Heart right ventricle (tissue), 16 donors: ENCODE data around the gene PIP5K1C. TPM values are rescaled to one million over a fixed set of nuclear protein-coding genes. Genes with fewer than 3 reads are reported as not detected.

ENCODE experiments used
- ATAC-seq, 8 donors: fragments of 200-7000 bp; cut with Tn5 transposase; one replicate each; pipeline ENCODE4 v1.9.1; 2020; ENCODE audit warnings: mild to moderate bottlenecking in 8 of 8, moderate library complexity in 8 of 8, moderate number of reproducible peaks in 1 of 8
- DNase-seq, 2 donors: peaks; one replicate each; pipeline ENCODE4 v3.0.0-alpha.2; 2020
- H3K27ac ChIP-seq, 10 donors: fragments of 200-600 bp; sonication (generic) in 2 of 10; one replicate each; pipeline versions ENCODE4 v1.5.0 to v1.8.0; 2020 to 2022; ENCODE audit warnings: mild to moderate bottlenecking in 3 of 10
- H3K27me3 ChIP-seq, 7 donors: fragments of 200-600 bp; one replicate each; pipeline ENCODE4 v1.8.0; 2021 to 2022; ENCODE audit warnings: mild to moderate bottlenecking in 2 of 7
- H3K36me3 ChIP-seq, 9 donors: fragments of 200-600 bp; sonication (generic) in 1 of 9; one replicate each; pipeline versions ENCODE4 v1.5.0 to v1.8.0; 2020 to 2022; ENCODE audit warnings: mild to moderate bottlenecking in 2 of 9
- H3K4me1 ChIP-seq, 9 donors: fragments of 200-600 bp; sonication (generic) in 1 of 9; one replicate each; pipeline versions ENCODE4 v1.5.0 to v1.8.0; 2020 to 2022; ENCODE audit warnings: mild to moderate bottlenecking in 4 of 9
- H3K4me3 ChIP-seq, 10 donors: fragments of 200-600 bp; sonication (generic) in 2 of 10; one replicate each; pipeline versions ENCODE4 v1.5.0 to v1.8.0; 2020 to 2022; ENCODE audit warnings: mild to moderate bottlenecking in 7 of 10, moderate library complexity in 2 of 10
- H3K9me3 ChIP-seq, 11 donors: fragments of 200-600 bp in 10 of 11; sonication (generic) in 2 of 11; one replicate each; pipeline versions ENCODE4 v1.5.0 to v1.8.0; 2013 to 2022; ENCODE audit warnings: mild to moderate bottlenecking in 2 of 11, control low read depth in 1 of 11, moderate library complexity in 1 of 11
- CTCF ChIP-seq, 9 donors: fragments of 200-600 bp; sonication (generic) in 2 of 9; IDR thresholded peaks; one replicate each; pipeline versions ENCODE4 v1.5.0 to v1.8.0; 2021 to 2022; ENCODE audit warnings: antibody characterized with exemption in 9 of 9, mild to moderate bottlenecking in 5 of 9, moderate library complexity in 1 of 9
- WGBS, 2 donors: extraction: QIAGEN DNeasy Blood & Tissue Kit; methylation state at CpG; one replicate each; pipeline ENCODE4 v1.1.7; 2013; ENCODE audit warnings: inconsistent platforms in 1 of 2; 5-methylcytosine and 5-hydroxymethylcytosine counted together
- intact Hi-C, 10 donors: fragments of 100-400 bp; cut with DNase I; formaldehyde crosslinking; loops; one replicate each; pipeline versions ENCODE4 v1.11.1 to v1.14.2; 2022
- polyA plus RNA-seq, 2 donors: library from polyadenylated mRNA; stranded (reverse); fragments of 200-250 nt; gene quantifications; one replicate each; pipeline ENCODE4 v1.2.3, GENCODE V29; 2013
- total RNA-seq, 10 donors: library from RNA; stranded (reverse); fragmentation: NEBNext Ultra II Directional in 3 of 10; extraction: Animal tissue kit (Norgen Biotek cat#: 25700) in 3 of 10; gene quantifications; one replicate each; pipeline versions ENCODE4 v1.2.1 to v1.2.4, GENCODE V29; 2021 to 2023
- donor health status: Arrhythmogenic right ventricular cardiomyopathy.
- donor health status: ischemic (EF 13 %, LVEDD 7.1; RV severe dilation, severe dysfunction).
- donor health status: healthy with polysubstance abuse.
- donor health status: DM: no; HTN: yes; CAD: no.
- donor health status: DM: no; HTN: no; CAD: no.
- donor health status: ischemic (EF 25% LVEDD 6.9; RV normal size, moderate dysfunction).
- donor health status: ischemic (EF 25% LVEDD 5.7; RV mildly dilated, moderate dysfunction).
- donor health status: healthy.
- donor health status: DM: yes; HTN: yes; CAD: no.
- donor health status: Ischemic cardiomyopathy.
- donor health status: ischemic (EF 35%, LVEDD 5.7; RV mildly dilated, moderate dysfunction).
- donor health status: nonischemic (EF 11% LVEDD 7.7; RV severe dilation, severe dysfunction).
- donor health status: DM: yes; HTN: yes; CAD: no.
- donor health status: PGD.
- donor health status: ischemic (EF 29% LVEDD 5.4; RV normal size, mild dysfunction).
- donor health status: nonischemic (EF 23%, LVEDD 6.1; RV moderate dilation, normal function).

The PIP5K1C gene
- total and polyA plus RNA-seq, 12 donors, result 18.3 to 46.6 (median 34.9) TPM

DNA sequence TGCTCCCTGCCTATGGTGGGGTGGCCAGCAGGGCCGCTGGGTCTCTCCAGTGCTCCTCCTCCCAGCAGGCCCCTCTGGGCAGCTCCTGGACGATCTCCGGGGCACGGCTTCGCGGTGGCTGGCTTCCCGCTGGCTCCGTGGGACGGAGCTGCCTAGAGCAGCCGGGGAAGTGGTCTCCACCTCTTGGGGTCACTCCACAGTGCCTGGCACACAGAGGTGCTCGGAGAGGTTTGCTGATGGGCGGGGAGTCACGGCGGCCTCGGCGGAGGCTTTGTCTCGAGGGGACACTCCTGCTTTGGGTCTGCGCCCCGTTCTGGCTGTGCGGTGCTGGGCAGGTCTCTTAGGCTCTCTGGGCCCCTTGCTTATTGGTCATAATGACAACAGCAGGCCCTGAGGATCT, 63.8 kb downstream of the PIP5K1C start:
- DNase-seq (no peak), ATAC-seq (no peak)
- WGBS, 2 donors, result 90 to 94% methylated on average over 20 of the region's 20 CpGs
- Histone ChIP-seq H3K27ac (no peak overlapping the region), H3K4me1 (no peaks in the 10 kb centered on the region), H3K9me3 (no peaks in the 10 kb centered on the region), H3K36me3 (peaks cover 0 to 97% (median 33%) of the 10 kb centered on the region in 9 donors), H3K4me3 (no peak overlapping the region), H3K27me3 (no peaks in the 10 kb centered on the region)
- intact Hi-C loops, result no loop called here
- no peak for TF ChIP-seq CTCF (IDR thresholded peaks at IDR 0.05)

- H3K36me3 ChIP-seq, result peaks cover 0 to 90% (median 29%) of the 10 kb centered on the region in 9 donors
- no peak for TF ChIP-seq CTCF (IDR thresholded peaks at IDR 0.05)
Observed at GRCh38 chr19:3634496-3635045, 65.7 kb downstream of the PIP5K1C start.

DNA sequence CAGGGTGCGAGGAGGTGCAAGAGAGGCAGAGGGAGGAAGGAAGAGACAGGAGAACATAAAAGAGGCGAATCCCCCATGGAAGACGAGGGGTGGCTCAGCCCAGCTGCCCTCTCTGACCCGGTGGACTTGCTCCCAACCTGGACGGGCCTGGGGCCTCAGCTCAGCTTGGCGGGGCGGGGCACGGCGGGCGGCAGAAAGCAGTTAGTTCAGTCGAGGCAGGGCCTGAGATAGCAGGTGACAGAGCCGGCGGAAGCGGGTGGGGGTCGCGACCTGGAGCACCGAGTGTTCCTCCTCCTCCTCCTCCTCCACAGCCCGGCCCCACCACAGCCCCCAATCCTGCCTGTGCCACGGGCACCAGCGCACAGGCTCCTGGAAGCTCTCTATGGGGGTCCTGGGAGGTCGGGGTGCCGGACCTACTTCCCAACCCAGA, 66.7 kb downstream of the PIP5K1C start:
- H3K36me3 ChIP-seq, result peaks cover 0 to 80% (median 21%) of the 10 kb centered on the region in 9 donors
- H3K4me3 ChIP-seq, result no peak overlapping the region
- H3K9me3 ChIP-seq, result no peaks in the 10 kb centered on the region
- DNase-seq, result no peak
- H3K27me3 ChIP-seq, result no peaks in the 10 kb centered on the region
- ATAC-seq, result no peak
- intact Hi-C loops, result no loop called here
- TF ChIP-seq CTCF (IDR thresholded peaks at IDR 0.05), result no peak
- H3K27ac ChIP-seq, result no peak overlapping the region
- WGBS, 2 donors, result 90 to 93% methylated on average over 20 to 22 of the region's 22 CpGs
- no peaks in the 10 kb centered on the region for H3K4me1 ChIP-seq

More at GRCh38 chr19:3634496-3635045, 65.7 kb downstream of the PIP5K1C start:
- no peaks in the 10 kb centered on the region for H3K27me3 ChIP-seq
- H3K27ac ChIP-seq, result no peak overlapping the region
- H3K4me3 ChIP-seq, result no peak overlapping the region
- DNase-seq (no peak), ATAC-seq (no peak)
- 95 to 97% methylated on average over 19 of the region's 19 CpGs for WGBS, 2 donors
- no peaks in the 10 kb centered on the region for H3K9me3 ChIP-seq
- H3K4me1 ChIP-seq, result no peaks in the 10 kb centered on the region
- intact Hi-C loops, result no loop called here

- H3K36me3 ChIP-seq, result peaks cover 0 to 73% (median 15%) of the 10 kb centered on the region in 9 donors
- no peak for DNase-seq
- ATAC-seq, result no peak
- no peak overlapping the region for H3K4me3 ChIP-seq
- WGBS, 2 donors, result 88 to 90% methylated on average over 50 of the region's 50 CpGs
- TF ChIP-seq CTCF (IDR thresholded peaks at IDR 0.05), result no peak
- H3K27me3 ChIP-seq, result no peaks in the 10 kb centered on the region
- no peaks in the 10 kb centered on the region for H3K4me1 ChIP-seq
- no peaks in the 10 kb centered on the region for H3K9me3 ChIP-seq
- intact Hi-C loops, result no loop called here
- no peak overlapping the region for H3K27ac ChIP-seq
Observed at GRCh38 chr19:3632739-3633558, 67.3 kb downstream of the PIP5K1C start.
